ENCODE measurements around the gene TNFSF4.

DNA sequence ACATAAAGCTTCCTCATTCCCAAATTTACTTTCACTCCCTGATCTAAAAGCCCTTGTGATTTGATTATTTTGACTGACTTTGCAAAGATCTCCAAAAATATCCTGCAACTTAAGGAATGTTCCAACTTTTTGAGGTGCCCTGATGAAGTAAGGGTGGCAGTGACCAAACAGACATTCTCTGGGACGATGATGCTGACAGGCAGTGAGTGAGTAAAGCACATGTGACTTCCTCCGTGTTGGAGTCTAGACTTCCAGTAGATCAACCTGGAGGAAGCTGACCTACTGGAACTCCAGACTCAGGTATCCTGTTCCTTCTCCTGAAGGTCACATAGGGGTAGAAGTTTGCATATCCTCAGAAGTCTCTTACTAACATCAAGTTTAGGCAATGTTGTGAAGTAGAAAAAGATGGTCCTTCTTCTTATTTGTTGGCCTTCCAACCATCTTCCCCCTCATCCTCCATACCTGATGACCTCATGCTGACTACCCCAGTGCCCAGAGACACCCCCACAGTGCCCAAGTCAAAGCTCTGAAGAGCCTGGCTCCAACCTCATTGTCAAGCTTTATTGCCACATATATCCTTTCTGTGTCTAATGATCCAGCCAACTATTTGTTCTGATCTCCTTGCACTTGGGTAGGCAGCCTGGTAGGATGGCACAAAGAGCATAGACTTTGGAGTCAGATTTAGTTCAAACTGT lies 16.0 kb downstream of the TNFSF4 start:
- TF ChIP-seq, protein P1, sequence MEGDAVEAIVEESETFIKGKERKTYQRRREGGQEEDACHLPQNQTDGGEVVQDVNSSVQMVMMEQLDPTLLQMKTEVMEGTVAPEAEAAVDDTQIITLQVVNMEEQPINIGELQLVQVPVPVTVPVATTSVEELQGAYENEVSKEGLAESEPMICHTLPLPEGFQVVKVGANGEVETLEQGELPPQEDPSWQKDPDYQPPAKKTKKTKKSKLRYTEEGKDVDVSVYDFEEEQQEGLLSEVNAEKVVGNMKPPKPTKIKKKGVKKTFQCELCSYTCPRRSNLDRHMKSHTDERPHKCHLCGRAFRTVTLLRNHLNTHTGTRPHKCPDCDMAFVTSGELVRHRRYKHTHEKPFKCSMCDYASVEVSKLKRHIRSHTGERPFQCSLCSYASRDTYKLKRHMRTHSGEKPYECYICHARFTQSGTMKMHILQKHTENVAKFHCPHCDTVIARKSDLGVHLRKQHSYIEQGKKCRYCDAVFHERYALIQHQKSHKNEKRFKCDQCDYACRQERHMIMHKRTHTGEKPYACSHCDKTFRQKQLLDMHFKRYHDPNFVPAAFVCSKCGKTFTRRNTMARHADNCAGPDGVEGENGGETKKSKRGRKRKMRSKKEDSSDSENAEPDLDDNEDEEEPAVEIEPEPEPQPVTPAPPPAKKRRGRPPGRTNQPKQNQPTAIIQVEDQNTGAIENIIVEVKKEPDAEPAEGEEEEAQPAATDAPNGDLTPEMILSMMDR (IDR thresholded peaks at IDR 0.05) = no peak
- no peak for TF ChIP-seq RFX5 (IDR thresholded peaks at IDR 0.05; ENCODE audit: low read length)
- no peak for TF ChIP-seq RAD21 (IDR thresholded peaks at IDR 0.05; ENCODE audit: low read length)
- no peak for TF ChIP-seq POLR2AphosphoS5 (IDR thresholded peaks at IDR 0.05; ENCODE audit: low read depth, low read length)
- no peak for TF ChIP-seq SMC3 (IDR thresholded peaks at IDR 0.05; ENCODE audit: low read depth, low read length)
- TF ChIP-seq, protein P2, sequence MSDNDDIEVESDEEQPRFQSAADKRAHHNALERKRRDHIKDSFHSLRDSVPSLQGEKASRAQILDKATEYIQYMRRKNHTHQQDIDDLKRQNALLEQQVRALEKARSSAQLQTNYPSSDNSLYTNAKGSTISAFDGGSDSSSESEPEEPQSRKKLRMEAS (IDR thresholded peaks at IDR 0.05; ENCODE audit: low read depth) = no peak
- no peak for TF ChIP-seq SIN3A (IDR thresholded peaks at IDR 0.05; ENCODE audit: borderline replicate concordance, low read depth, low read length)
- TF ChIP-seq, protein P3, sequence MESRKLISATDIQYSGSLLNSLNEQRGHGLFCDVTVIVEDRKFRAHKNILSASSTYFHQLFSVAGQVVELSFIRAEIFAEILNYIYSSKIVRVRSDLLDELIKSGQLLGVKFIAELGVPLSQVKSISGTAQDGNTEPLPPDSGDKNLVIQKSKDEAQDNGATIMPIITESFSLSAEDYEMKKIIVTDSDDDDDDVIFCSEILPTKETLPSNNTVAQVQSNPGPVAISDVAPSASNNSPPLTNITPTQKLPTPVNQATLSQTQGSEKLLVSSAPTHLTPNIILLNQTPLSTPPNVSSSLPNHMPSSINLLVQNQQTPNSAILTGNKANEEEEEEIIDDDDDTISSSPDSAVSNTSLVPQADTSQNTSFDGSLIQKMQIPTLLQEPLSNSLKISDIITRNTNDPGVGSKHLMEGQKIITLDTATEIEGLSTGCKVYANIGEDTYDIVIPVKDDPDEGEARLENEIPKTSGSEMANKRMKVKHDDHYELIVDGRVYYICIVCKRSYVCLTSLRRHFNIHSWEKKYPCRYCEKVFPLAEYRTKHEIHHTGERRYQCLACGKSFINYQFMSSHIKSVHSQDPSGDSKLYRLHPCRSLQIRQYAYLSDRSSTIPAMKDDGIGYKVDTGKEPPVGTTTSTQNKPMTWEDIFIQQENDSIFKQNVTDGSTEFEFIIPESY (IDR thresholded peaks at IDR 0.05; ENCODE audit: borderline replicate concordance, low read depth) = no peak
- no peak for TF ChIP-seq RCOR1 (IDR thresholded peaks at IDR 0.05; ENCODE audit: low read length)

Data from SK-N-SH (cell line).